HCT116 (cell line): ENCODE measurements around the gene CORO2A. TPM values are rescaled to one million over a fixed set of nuclear protein-coding genes. Genes with fewer than 3 reads are reported as not detected.
A peak's percentile ranks its signal among the peaks of the same experiment; 100 is the strongest.

ENCODE experiments used
- ATAC-seq: fragments of 200-7000 bp; cut with Tn5 transposase; 2 replicates; pipeline ENCODE4 v1.9.1; 2020; ENCODE audit warnings: mild to moderate bottlenecking, moderate library complexity
- BruUV-seq: library from RNA; stranded (reverse); fragments of 400-500 nt; replicated peaks from 2 replicates; lab custom pipeline; 2021; lab: Mats Ljungman, UMichigan
- CTCF ChIA-PET: fragments of 300-600 bp; sonication (Branson Sonifier 250); formaldehyde crosslinking; loops from one replicate; lab custom pipeline; 2021; ENCODE audit warnings: antibody characterized with exemption; lab: Charles Lee
- POLR2A ChIA-PET: fragments of 300-600, 350-600 bp; sonication (Branson Sonifier 250); formaldehyde crosslinking; loops from one replicate; lab custom pipeline; 2021; ENCODE audit warnings: antibody characterized with exemption; lab: Charles Lee
- RAD21 ChIA-PET, 2 experiments: fragments of 300-600 bp; sonication (Branson Sonifier 250); formaldehyde crosslinking; loops; one replicate each; lab custom pipeline; 2023; ENCODE audit warnings: low total read pairs in 2 of 2; ENCODE audit not compliant: uncharacterized antibody in 2 of 2, unreplicated experiment in 2 of 2, low non-redundant PET in 1 of 2; lab: Charles Lee
- DNase-seq: peaks from one replicate; pipeline ENCODE4 v3.0.0-alpha.2; 2010; ENCODE audit warnings: low read depth, low spot score
- H2AFZ ChIP-seq: fragments of 200-600 bp; shearing (Covaris generic), sonication (generic); 2 replicates; pipeline ENCODE4 v1.6.1; 2017; ENCODE audit warnings: low read depth, mixed run types, mixed read lengths, antibody characterized with exemption, low read length; ENCODE audit not compliant: poor library complexity, severe bottlenecking
- H3K27ac ChIP-seq: 2 replicates; pipeline ENCODE4 v1.5.1; 2012; ENCODE audit warnings: low read depth, low read length
- H3K27me3 ChIP-seq: fragments of 200-600 bp; sonication (generic); 2 replicates; pipeline ENCODE4 v1.6.1; 2016; ENCODE audit warnings: mixed run types, low read length, mixed read lengths; ENCODE audit not compliant: insufficient read depth
- H3K36me3 ChIP-seq, 2 experiments: fragments of 200-500 bp in 1 of 2; fragments of 200-600 bp in 1 of 2; sonication (Bioruptor generic) in 1 of 2; sonication (generic) in 1 of 2; 2 replicates each; pipeline versions ENCODE4 v1.5.1 to v1.6.1; 2014 to 2016; ENCODE audit warnings: low read length in 2 of 2, inconsistent platforms in 1 of 2, mixed read lengths in 1 of 2, mixed run types in 1 of 2; ENCODE audit not compliant: insufficient read depth in 2 of 2, control insufficient read depth in 1 of 2
- H3K4me1 ChIP-seq, 2 experiments: fragments of 200-600 bp in 1 of 2; sonication (generic) in 1 of 2; 2 replicates each; pipeline versions ENCODE4 v1.5.1 to v1.6.1; 2012 to 2017; ENCODE audit warnings: low read length in 2 of 2, inconsistent platforms in 1 of 2, mild to moderate bottlenecking in 1 of 2, mixed read lengths in 1 of 2, mixed run types in 1 of 2, moderate library complexity in 1 of 2; ENCODE audit not compliant: insufficient read depth in 2 of 2, control insufficient read depth in 1 of 2
- H3K4me2 ChIP-seq: fragments of 200-600 bp; sonication (generic); 2 replicates; pipeline ENCODE4 v1.6.1; 2017; ENCODE audit warnings: mixed run types, low read length, mixed read lengths
- H3K4me3 ChIP-seq, 2 experiments: fragments of 200-600 bp in 1 of 2; sonication (generic) in 1 of 2; replicated peaks in 1 of 2; 2 replicates each; pipeline ENCODE4 v1.5.1; 2011 to 2016; ENCODE audit warnings: low read length in 2 of 2, control low read depth in 1 of 2, low read depth in 1 of 2, mild to moderate bottlenecking in 1 of 2, mixed read lengths in 1 of 2, mixed run types in 1 of 2
- H3K79me2 ChIP-seq: fragments of 200-600 bp; sonication (generic); 2 replicates; pipeline ENCODE4 v1.6.1; 2017; ENCODE audit warnings: mild to moderate bottlenecking, mixed run types, low read length, moderate library complexity, mixed read lengths; ENCODE audit not compliant: insufficient read depth
- H3K9ac ChIP-seq: fragments of 200-600 bp; sonication (generic); 2 replicates; pipeline ENCODE4 v1.6.1; 2016; ENCODE audit warnings: low read length, mixed read lengths
- H3K9me2 ChIP-seq: fragments of 200-600 bp; sonication (generic), shearing (Covaris generic); 2 replicates; pipeline ENCODE4 v1.6.1; 2017; ENCODE audit warnings: mixed run types, mild to moderate bottlenecking, moderate library complexity; ENCODE audit not compliant: insufficient read depth
- H3K9me3 ChIP-seq, 2 experiments: fragments of 200-500 bp in 1 of 2; fragments of 200-600 bp in 1 of 2; sonication (Bioruptor generic) in 1 of 2; sonication (generic) in 1 of 2; 2 replicates each; pipeline ENCODE4 v1.6.1; 2014 to 2017; ENCODE audit warnings: low read length in 2 of 2, mixed read lengths in 2 of 2, inconsistent platforms in 1 of 2, low read depth in 1 of 2, mild to moderate bottlenecking in 1 of 2, mixed run types in 1 of 2, moderate library complexity in 1 of 2; ENCODE audit not compliant: control insufficient read depth in 1 of 2, insufficient read depth in 1 of 2
- H4K20me1 ChIP-seq: fragments of 200-600 bp; sonication (generic), shearing (Covaris generic); 2 replicates; pipeline ENCODE4 v1.6.1; 2017; ENCODE audit warnings: mixed run types, mild to moderate bottlenecking, moderate library complexity; ENCODE audit not compliant: insufficient read depth
- CBX3 ChIP-seq: IDR thresholded peaks from 2 replicates; pipeline ENCODE4 v1.6.1; 2012; ENCODE audit warnings: low read depth
- CEBPB ChIP-seq: IDR thresholded peaks from 2 replicates; pipeline ENCODE4 v1.6.1; 2012; ENCODE audit warnings: low read depth
- ELF1 ChIP-seq: IDR thresholded peaks from 2 replicates; pipeline ENCODE4 v1.6.1; 2012; ENCODE audit warnings: low read depth, borderline replicate concordance
- EZH2phosphoT487 ChIP-seq: fragments of 200-600 bp; IDR thresholded peaks from 2 replicates; pipeline ENCODE4 v1.6.1; 2018; ENCODE audit warnings: antibody characterized with exemption, borderline replicate concordance
- REST ChIP-seq: IDR thresholded peaks from 2 replicates; pipeline ENCODE4 v1.6.1; 2012; ENCODE audit warnings: low read depth
- SP1 ChIP-seq: IDR thresholded peaks from 2 replicates; pipeline ENCODE4 v1.6.1; 2012; ENCODE audit warnings: low read depth
- SRF ChIP-seq: IDR thresholded peaks from 2 replicates; pipeline ENCODE4 v1.6.1; 2012; ENCODE audit warnings: low read depth
- YY1 ChIP-seq: IDR thresholded peaks from 2 replicates; pipeline ENCODE4 v1.6.1; 2011; ENCODE audit warnings: low read length, low read depth, moderate library complexity, mild to moderate bottlenecking; ENCODE audit not compliant: insufficient replicate concordance; ENCODE audit errors: extremely low read depth
- ZFX ChIP-seq: fragments of 450-650 bp; IDR thresholded peaks from 2 replicates; pipeline ENCODE4 v1.6.1; 2017
- intact Hi-C: fragments of 100-400 bp; cut with micrococcal nuclease; formaldehyde crosslinking; loops from 2 replicates; pipeline ENCODE4 v1.10.0; 2022
- total RNA-seq: library from RNA; stranded (reverse); gene quantifications from one replicate; pipeline ENCODE4 v1.2.1, GENCODE V29; 2021; ENCODE audit not compliant: unreplicated experiment

Gene CORO2A
- total RNA-seq, 1 experiment from 2014 or later = 5.7 TPM

DNA sequence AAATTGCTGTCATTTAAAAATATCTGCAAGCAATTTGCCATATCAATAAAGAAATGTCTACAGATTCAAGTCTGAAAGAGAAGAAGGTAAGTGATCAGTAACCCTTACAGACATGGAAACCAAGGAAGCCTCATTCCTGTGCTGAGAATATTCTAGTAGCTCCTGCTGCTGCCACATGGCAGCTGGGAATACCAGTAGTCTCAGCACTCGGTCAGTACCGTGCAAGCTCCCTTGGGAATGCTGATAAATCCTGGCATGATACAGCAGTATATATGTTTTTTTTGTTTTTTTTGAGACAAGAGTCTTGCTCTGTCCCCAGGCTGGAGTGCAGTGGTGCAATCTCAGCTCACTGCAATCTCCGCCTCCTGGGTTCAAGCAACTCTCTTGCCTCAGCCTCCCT is 108.0 kb downstream of the CORO2A start (continued):
- TF ChIP-seq CEBPB (no peak), SRF (no peak), SP1 (no peak), YY1 (no peak), EZH2phosphoT487 (no peak), ELF1 (no peak)

- no peak overlapping the region for H3K4me3 ChIP-seq
- H3K9me2 ChIP-seq = no peaks in the 10 kb centered on the region
- H3K4me2 ChIP-seq = no peak overlapping the region
- H3K36me3 ChIP-seq = peaks cover 19 to 37% of the 10 kb centered on the region in 2 experiments
- RAD21 ChIA-PET = no interaction called here
- peaks cover 0 to 10% of the 10 kb centered on the region in 2 experiments; a peak in 2 of 4 replicates for H3K4me1 ChIP-seq
- H3K79me2 ChIP-seq = peaks cover 3% of the 10 kb centered on the region; the same call in 1 of the 2 replicates
- no peak for TF ChIP-seq CBX3
- TF ChIP-seq, all 23 proteins: peak for 0
- Histone ChIP-seq H3K9me3 (no peaks in the 10 kb centered on the region), H3K27ac (no peak overlapping the region), H3K27me3 (no peaks in the 10 kb centered on the region), H4K20me1 (no peaks in the 10 kb centered on the region), H3K9ac (no peak overlapping the region), H2AFZ (no peak overlapping the region)
- BruUV-seq = TSS peak; percentile 9
- no peak for DNase-seq
- no peak for ATAC-seq
- intact Hi-C loops = loop anchor here (10.0 kb wide), 1 partner anchor 61 kb away; no protein-coding TSS in a partner anchor
- POLR2A ChIA-PET = no interaction called here
- CTCF ChIA-PET = no interaction called here
Observed at GRCh38 chr9:98083566-98084183, 108.8 kb downstream of the CORO2A start.

- peaks cover 3% of the 10 kb centered on the region; the same call in 1 of the 2 replicates for H3K79me2 ChIP-seq
- CTCF ChIA-PET = no interaction called here
- TF ChIP-seq REST (no peak), ZFX (no peak)
- TF ChIP-seq, all 23 proteins: peak for 0
- no peak for ATAC-seq
- Histone ChIP-seq H4K20me1 (no peaks in the 10 kb centered on the region), H3K9me2 (no peaks in the 10 kb centered on the region), H2AFZ (no peak overlapping the region), H3K4me2 (no peak overlapping the region), H3K27me3 (no peaks in the 10 kb centered on the region), H3K4me1 (peaks cover 0 to 10% of the 10 kb centered on the region in 2 experiments; a peak in 2 of 4 replicates), H3K4me3 (no peak overlapping the region), H3K36me3 (peaks cover 21 to 40% of the 10 kb centered on the region in 2 experiments), H3K9me3 (no peaks in the 10 kb centered on the region), H3K9ac (no peak overlapping the region), H3K27ac (no peak overlapping the region)
- BruUV-seq = no TSS peak
- RAD21 ChIA-PET = no interaction called here
- POLR2A ChIA-PET = no interaction called here
- intact Hi-C loops = loop anchor here (10.0 kb wide), 1 partner anchor 62 kb away; no protein-coding TSS in a partner anchor
- no peak for DNase-seq
Observed at GRCh38 chr9:98083061-98083501, 109.4 kb downstream of the CORO2A start.
